ENCODE data around the gene ARHGAP6.

Gene ARHGAP6

DNA sequence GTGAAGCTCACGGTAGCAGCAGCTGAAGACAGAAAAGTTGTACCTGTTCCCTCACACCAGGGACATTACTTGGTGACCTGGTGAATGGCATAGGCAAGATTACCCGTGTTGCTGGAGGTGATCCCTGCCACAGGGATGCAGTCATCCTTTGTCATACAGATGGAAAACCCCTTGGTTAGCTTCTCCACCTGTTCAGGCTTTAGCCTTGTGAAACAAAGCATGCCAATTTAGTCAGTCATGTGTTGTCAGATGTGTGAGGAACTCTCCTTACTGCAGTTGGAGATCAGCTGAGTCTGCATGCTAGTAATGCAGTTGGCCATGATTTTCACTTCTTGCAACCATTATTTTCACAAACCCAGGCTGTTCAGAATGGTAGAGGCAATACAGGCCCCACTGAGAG lies 331.6 kb downstream of the ARHGAP6 start:
- Histone ChIP-seq H3K4me3 (replicated peaks; ENCODE audit: low read depth, low read length) (no peak overlapping the region), H3K36me3 (ENCODE audit: control insufficient read depth, insufficient read depth, low read length) (no peaks in the 10 kb centered on the region), H3K27me3 (replicated peaks; ENCODE audit: control insufficient read depth, insufficient read depth, low read length) (no peaks in the 10 kb centered on the region)
- DNase-seq (ENCODE audit: extremely low read depth, insufficient read length): no peak
- TF ChIP-seq, protein P1, sequence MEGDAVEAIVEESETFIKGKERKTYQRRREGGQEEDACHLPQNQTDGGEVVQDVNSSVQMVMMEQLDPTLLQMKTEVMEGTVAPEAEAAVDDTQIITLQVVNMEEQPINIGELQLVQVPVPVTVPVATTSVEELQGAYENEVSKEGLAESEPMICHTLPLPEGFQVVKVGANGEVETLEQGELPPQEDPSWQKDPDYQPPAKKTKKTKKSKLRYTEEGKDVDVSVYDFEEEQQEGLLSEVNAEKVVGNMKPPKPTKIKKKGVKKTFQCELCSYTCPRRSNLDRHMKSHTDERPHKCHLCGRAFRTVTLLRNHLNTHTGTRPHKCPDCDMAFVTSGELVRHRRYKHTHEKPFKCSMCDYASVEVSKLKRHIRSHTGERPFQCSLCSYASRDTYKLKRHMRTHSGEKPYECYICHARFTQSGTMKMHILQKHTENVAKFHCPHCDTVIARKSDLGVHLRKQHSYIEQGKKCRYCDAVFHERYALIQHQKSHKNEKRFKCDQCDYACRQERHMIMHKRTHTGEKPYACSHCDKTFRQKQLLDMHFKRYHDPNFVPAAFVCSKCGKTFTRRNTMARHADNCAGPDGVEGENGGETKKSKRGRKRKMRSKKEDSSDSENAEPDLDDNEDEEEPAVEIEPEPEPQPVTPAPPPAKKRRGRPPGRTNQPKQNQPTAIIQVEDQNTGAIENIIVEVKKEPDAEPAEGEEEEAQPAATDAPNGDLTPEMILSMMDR (IDR thresholded peaks at IDR 0.05; ENCODE audit: insufficient read depth, low read length, poor library complexity, severe bottlenecking): no peak

DNA sequence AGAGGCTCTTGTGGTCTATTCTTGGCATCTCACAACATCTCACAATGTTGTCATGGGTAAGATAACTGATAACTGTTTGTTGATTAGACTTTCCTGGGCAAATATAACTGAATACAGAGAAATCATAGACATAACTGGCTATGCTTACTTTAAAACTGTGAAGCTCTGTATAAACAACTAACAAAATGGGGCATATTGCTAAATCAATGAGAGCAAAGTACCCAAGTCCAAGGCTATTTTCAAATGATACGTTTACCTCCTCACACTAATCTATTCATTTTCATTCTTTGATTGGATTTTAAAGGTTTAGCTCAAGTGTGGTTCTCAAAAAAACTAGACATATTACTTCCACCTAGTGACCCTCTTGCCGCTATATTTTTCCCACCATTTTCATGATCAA lies 333.9 kb downstream of the ARHGAP6 start:
- no peaks in the 10 kb centered on the region for H3K36me3 ChIP-seq (ENCODE audit: control insufficient read depth, insufficient read depth, low read length)
- H3K4me3 ChIP-seq (replicated peaks; ENCODE audit: low read depth, low read length): no peak overlapping the region
- no peaks in the 10 kb centered on the region for H3K27me3 ChIP-seq (replicated peaks; ENCODE audit: control insufficient read depth, insufficient read depth, low read length)
- TF ChIP-seq, protein P1 (IDR thresholded peaks at IDR 0.05; ENCODE audit: insufficient read depth, low read length, poor library complexity, severe bottlenecking): no peak
- no peak for DNase-seq (ENCODE audit: extremely low read depth, insufficient read length)

DNA sequence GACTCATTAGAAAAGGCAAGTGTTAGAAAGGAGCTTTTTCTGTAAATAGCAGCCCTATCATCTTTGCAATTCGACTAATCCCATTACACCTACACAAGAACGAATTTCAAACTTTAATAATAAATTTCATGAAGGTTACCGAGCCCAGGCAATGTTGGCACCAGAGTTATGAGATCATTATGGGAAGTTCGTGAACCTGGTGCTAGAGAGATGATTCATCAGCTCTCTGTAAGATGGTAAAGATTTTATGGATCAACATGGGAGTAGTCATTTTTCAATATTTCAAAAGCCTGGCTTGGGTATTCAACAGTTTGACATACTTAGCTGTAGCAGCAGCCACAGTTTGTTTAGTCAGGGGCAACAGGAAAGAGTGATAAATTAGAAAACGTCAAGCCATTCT lies 336.7 kb downstream of the ARHGAP6 start:
- Histone ChIP-seq H3K4me3 (replicated peaks; ENCODE audit: low read depth, low read length) (no peak overlapping the region), H3K27me3 (replicated peaks; ENCODE audit: control insufficient read depth, insufficient read depth, low read length) (no peaks in the 10 kb centered on the region), H3K36me3 (ENCODE audit: control insufficient read depth, insufficient read depth, low read length) (no peaks in the 10 kb centered on the region)
- TF ChIP-seq, protein P1 (IDR thresholded peaks at IDR 0.05; ENCODE audit: insufficient read depth, low read length, poor library complexity, severe bottlenecking): no peak
- DNase-seq (ENCODE audit: extremely low read depth, insufficient read length): no peak

DNA sequence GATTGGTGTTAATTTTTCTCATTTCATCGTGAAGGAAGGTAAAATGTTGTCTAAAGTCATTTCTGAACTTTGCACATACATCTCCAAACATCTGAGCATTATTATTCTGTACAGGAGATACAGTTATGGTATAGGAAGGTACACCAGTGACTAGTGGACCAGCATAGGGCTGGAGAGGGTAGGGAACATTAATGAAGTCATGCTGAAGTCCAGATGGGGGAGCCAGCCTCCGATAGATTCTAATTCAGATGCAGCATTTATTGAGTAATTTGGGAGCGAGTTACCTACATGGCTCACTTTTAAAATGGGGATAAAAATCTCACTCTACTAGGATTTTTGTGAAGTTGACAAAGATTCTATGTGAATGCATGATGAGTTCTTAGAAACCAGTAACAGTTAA lies 337.6 kb downstream of the ARHGAP6 start:
- no peaks in the 10 kb centered on the region for H3K36me3 ChIP-seq (ENCODE audit: control insufficient read depth, insufficient read depth, low read length)
- no peak overlapping the region for H3K4me3 ChIP-seq (replicated peaks; ENCODE audit: low read depth, low read length)
- no peak for DNase-seq (ENCODE audit: extremely low read depth, insufficient read length)
- no peaks in the 10 kb centered on the region for H3K27me3 ChIP-seq (replicated peaks; ENCODE audit: control insufficient read depth, insufficient read depth, low read length)
- TF ChIP-seq, protein P1 (IDR thresholded peaks at IDR 0.05; ENCODE audit: insufficient read depth, low read length, poor library complexity, severe bottlenecking): no peak

DNA sequence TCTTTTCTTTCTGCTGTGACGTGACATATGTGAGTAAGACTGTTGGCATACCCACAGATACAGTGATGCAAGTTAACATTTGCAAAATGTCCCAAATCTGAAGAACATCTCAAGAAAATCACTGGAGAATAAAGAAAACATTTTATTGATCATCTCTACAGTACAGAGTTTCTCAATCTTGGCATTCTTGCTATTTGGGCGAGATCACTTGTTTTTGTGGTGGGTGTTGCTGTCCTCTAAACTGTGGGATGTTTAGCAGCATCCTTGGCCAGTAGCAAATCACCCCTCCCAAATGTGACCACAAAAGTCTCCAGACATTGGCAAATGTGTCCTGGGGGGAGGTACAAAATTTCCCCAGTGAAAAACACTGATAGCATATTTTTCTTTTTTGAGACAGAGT lies 343.7 kb downstream of the ARHGAP6 start:
- TF ChIP-seq, protein P1 (IDR thresholded peaks at IDR 0.05; ENCODE audit: insufficient read depth, low read length, poor library complexity, severe bottlenecking): no peak
- Histone ChIP-seq H3K36me3 (ENCODE audit: control insufficient read depth, insufficient read depth, low read length) (no peaks in the 10 kb centered on the region), H3K4me3 (replicated peaks; ENCODE audit: low read depth, low read length) (no peak overlapping the region), H3K27me3 (replicated peaks; ENCODE audit: control insufficient read depth, insufficient read depth, low read length) (no peaks in the 10 kb centered on the region)
- no peak for DNase-seq (ENCODE audit: extremely low read depth, insufficient read length)

DNA sequence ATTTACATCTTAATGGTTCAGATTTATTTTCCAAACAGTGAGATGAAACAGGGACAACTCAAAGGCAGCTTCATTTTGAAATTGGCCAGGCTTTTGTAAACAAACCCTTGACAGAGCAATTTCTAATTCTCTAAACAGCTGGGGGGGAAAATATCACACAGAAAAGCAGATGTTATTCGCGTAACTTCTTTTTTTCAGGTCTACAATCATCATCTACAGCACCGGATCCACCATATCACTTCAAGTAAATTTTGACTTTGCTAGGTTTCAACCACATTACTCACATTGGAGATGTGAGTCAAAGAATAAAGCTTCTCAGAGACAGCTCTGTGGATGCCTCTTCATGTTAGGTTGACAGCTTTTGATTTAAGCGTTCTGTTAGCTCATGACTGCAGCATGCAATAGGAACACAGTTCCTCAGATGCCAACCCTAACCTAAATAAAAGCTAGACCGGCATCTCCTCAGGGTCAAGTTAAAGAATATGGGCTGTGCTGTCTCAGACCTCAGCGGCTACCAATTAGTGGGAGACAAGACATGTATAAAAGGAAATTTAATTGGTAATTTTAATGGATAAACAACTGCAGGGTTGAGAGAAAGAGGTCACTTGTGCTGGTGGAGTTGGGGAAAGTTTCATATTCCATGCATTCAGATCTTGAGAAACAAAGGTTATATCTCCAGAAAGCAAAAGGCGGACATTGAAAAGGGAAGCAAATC lies 345.8 kb downstream of the ARHGAP6 start:
- H3K27me3 ChIP-seq (replicated peaks; ENCODE audit: control insufficient read depth, insufficient read depth, low read length): no peaks in the 10 kb centered on the region
- no peak for DNase-seq (ENCODE audit: extremely low read depth, insufficient read length)
- no peaks in the 10 kb centered on the region for H3K36me3 ChIP-seq (ENCODE audit: control insufficient read depth, insufficient read depth, low read length)
- no peak overlapping the region for H3K4me3 ChIP-seq (replicated peaks; ENCODE audit: low read depth, low read length)
- TF ChIP-seq, protein P1 (IDR thresholded peaks at IDR 0.05; ENCODE audit: insufficient read depth, low read length, poor library complexity, severe bottlenecking): no peak

Measured in GM06990 (cell line).